GM12874 (cell line): ENCODE results near the gene DPY19L1.
A peak's percentile ranks its signal among the peaks of the same experiment; 100 is the strongest.

Source experiments
- CTCF ChIP-seq: IDR thresholded peaks from 2 replicates; pipeline ENCODE4 v1.5.1; 2011; ENCODE audit warnings: low read depth, mild to moderate bottlenecking, control low read depth, low read length, moderate library complexity; ENCODE audit not compliant: insufficient read depth

The DPY19L1 gene

GRCh38 chr7:35037211-35037525 is at the start of gene DPY19L1:
Gene DPY19L1 (minus strand): TSS chr7:35037485. CDS start chr7:35037394, 91 bp downstream.
- no peak for TF ChIP-seq CTCF

- TF ChIP-seq CTCF: peak; percentile 26; the same call in 1 of the 2 replicates
These were observed 18.4 kb upstream of the DPY19L1 start for GRCh38 chr7:35055733-35056132.

- no peak for TF ChIP-seq CTCF
These were observed 3.6 kb upstream of the DPY19L1 start for GRCh38 chr7:35040906-35041305.

- TF ChIP-seq CTCF: no peak
These were observed 2.1 kb upstream of the DPY19L1 start for GRCh38 chr7:35039343-35039742.

- TF ChIP-seq CTCF: no peak
These were observed 1.1 kb upstream of the DPY19L1 start for GRCh38 chr7:35038354-35038753.

GRCh38 chr7:35037526-35038341 is 449 bp upstream of the DPY19L1 start:
- TF ChIP-seq CTCF: peak; percentile 97

GRCh38 chr7:35036361-35037171 is 719 bp downstream of the DPY19L1 start:
- no peak for TF ChIP-seq CTCF
